Activated effector memory CD4-positive, alpha-beta T cell treated with anti-CD3 and anti-CD28 coated beads, Interleukin-2, amount 50 U/mL, for 16 hours (primary cell): ENCODE results near the gene CNTNAP2.

Experiments
- DNase-seq: peaks from one replicate; pipeline ENCODE4 v3.0.0-alpha.2; 2020

CNTNAP2 gene

DNA sequence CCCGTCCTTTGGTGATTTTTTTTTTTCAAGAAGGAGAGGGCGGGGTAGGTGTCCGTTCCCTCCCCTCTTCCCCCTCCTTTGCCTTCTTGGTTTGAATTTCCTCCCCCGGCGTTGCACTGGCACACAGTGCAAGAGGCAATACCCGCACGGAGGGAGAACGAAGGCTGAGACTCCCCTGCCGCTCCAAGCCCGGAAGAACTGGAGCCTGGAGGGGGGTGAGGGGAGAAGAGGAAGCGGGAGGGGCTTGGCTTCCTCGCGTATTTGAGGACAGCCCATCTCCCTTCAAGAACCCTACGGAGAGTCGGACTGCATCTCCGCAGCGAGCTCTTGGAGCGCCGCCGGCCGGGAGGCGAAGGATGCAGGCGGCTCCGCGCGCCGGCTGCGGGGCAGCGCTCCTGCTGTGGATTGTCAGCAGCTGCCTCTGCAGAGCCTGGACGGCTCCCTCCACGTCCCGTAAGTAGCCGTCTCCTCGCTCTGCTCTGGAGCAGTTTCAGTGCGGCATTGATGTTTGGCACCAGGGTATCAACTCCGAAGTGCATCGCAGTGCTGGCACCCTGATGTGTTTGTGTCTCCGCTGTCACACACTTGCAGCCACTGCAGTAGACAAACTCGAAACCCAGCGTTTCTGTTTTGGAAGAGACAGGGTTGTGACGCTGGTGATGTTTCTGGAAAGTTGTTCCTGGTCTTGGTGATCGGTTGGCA lies at the start of gene CNTNAP2:
CNTNAP2 (plus strand) TSS at position 281 of the 702 bp plus-strand sequence; CDS start at position 357, 76 bp downstream.
- DNase-seq, result no peak

DNA sequence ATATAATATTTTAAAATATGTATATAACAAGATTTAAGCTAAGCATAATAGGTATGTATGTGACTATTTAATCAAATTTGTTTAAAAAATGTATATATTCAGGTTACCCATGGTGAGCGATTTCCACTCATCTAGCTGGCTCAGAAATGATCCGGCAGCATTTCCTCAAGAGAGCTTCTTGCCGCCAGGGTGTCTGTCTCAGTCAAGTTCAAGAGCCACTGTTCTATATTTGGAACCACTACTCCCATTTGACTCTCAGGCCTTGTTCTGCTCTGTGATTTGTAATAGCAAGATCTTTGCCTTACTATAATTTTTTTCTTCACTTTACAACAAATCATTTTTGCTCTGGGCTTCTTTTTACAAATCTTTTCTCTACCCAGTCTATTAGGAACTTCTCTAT lies 48.7 kb upstream of the CNTNAP2 start:
- DNase-seq, result no peak

DNA sequence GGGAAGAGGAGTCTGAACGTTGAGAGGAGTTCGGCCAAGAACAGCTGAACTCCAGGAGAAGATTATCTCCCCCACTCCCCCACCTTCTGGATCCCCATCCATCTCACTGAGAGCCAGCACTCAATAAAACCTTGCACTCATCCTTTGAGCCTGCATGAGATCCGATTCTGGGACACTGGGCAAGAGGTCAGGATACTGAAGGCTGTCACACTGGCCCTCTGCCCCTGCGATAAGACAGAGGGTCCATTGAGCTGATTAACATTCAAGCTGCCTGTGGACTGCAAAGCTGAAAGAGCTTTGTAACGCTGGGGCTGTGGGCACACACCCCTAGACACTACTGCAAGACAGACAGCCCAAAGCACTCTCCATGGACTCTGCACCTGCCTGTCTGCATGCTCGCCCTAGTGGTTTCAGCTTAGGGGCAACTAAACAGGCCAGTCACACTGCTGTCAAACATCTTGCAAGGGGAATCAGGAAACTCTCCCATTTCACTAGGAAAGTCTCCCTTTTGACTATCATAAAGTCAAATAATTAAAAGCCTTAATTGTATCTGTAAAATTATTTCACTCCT lies 42.3 kb upstream of the CNTNAP2 start:
- no peak for DNase-seq

DNA sequence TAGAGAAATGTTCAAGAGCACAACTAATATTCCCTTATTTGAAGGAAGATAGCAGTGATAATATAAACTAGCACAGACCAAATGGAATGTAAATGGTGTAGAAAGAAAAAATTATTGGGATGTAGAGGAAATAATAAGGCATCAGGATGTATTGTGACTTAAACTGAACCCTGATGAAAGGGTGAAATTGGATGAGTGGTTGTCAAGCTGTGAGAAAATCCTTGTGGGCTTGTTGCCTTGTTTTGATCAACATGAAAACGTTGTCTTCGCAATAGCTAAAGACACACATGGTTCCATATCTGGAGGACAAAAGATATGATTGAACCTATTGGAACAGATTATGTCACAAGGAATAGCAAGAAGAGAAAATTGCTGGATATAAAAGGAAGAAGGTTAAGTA lies 40.3 kb upstream of the CNTNAP2 start:
- no peak for DNase-seq

DNA sequence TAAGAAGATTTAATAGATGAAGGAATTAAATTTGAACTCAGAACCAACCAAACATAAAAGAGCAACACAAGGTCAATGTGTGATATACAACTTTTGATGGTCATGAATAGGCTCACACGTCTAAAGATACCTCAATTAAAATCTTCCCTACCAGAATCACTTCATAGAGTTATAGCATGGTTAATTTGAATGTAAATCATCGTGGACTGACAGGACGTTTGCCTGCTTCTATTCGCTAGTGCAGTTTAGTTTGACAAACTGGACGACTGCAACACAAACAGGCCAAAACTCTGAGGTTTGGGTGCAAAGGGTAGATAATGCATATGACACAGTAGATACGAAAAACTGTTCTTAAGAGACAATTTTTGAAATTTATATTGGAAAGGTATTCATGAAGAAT lies 32.5 kb upstream of the CNTNAP2 start:
- no peak for DNase-seq

DNA sequence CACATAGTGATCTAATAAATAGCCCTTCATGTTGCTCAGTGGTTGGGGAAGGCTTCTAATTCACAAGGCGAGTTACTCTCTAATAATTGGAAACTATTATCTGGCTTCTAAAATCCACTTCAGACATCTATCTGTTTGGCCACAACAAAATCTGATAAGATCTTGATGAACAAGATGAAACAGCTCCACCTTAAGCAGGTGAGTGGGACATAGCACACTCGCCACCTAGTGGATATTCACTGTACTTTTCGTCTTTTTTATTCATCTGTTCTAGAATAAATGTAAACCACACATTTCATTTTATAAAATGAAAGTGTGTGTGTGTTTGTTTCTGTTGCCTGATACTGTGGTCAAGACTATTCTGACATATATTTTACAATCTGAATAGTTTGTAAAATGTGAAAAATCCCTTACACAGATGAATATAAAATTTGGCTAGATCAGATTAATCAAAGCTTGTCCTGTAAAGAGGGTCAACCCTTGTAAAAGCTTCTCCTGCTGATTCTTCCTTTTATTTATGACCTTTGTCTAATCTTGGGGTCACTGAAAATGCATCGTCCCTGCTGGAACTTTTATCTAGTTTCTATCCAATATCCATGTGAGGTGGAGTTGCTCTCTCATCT lies 26.5 kb upstream of the CNTNAP2 start:
- DNase-seq, result no peak

DNA sequence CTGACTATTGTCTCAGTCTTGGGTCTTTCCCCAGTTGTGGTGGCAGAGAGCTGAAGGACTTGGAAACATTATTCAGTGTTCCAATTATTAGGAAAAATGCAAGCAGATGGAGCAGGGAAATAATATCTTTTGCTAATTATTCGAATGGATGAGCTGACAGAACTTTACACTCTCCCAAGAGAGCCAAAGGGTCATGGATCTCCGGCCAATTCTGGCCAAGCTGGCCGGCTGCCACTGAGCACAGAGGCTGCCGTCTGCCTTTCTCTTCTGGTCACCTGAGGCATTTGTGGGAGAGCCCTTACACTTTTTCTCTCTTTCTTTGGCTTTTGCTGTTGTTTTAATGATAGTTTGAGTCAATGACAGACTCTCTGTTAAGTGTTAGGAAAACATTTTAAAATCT lies 22.2 kb upstream of the CNTNAP2 start:
- no peak for DNase-seq

DNA sequence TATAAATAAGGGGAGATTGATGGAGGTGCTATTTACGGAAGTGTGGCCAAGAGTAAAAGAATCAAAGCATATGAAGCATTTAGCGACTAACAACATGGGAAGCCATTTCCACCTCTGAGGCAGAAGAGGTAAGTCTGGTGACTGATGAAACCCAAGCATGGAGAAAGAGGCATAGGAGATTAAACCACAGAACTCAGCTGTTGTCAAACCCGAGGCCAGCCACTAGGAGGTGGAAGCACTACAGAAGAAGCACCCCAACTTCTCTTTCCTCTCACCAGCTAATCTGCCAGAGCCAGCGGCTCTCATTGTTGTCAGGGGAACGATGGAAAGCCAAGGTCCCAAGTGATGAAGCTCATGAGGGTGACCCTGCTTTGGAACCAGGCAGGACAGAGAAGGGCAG lies 19.6 kb upstream of the CNTNAP2 start:
- no peak for DNase-seq

DNA sequence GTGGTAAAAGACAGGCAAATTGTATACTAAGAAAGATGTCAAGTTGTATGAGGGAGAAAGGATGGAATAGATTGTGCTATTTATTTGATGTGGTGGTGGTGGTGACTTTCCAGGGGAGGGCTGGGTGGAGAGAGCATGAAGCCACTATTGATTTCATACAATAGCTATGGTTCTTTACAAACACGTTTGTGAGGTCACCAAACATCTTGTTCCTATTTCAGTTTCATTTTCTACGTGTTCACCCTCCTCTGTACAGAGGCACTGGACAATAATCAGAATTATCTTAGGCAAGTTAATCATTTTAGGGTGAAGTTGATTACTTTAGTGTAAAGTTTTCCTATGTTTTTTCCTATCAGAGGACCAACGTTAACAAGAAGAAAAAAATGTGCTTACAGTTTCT lies 10.3 kb upstream of the CNTNAP2 start:
- no peak for DNase-seq

DNA sequence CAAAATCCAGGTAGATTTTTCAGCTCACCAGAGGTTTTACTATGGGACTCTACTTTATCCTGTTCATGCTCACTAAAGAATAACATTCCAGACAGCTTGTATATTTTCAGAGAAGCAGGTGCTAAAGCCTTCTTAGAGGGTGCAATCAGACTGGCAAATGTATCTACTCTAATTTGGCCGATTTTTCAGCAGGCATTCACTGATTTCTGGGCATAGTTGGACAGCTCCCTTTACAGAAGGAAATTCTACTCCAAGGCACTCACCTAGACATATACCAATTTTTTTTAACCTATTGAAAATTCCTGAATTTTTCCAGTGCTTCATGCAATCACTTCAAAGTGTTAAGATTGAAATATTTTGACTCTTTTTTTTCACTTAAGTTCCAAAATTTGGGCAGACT lies 3.8 kb upstream of the CNTNAP2 start:
- DNase-seq, result no peak

DNA sequence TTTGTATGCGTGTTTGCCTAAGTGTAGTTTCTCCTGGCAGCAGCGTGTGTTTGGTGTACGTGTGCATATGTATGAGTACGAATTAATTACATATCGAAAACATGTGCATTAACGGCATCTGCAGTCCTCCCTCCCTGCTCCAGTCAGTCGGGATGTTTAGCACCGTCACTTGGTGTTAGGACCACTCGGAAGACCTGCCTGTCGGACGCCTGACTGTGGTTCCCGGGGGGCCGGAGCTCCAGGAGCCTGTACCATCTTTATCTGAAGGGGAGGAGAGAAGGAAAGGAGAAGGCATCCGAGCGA lies 1.1 kb upstream of the CNTNAP2 start:
- DNase-seq, result no peak

DNA sequence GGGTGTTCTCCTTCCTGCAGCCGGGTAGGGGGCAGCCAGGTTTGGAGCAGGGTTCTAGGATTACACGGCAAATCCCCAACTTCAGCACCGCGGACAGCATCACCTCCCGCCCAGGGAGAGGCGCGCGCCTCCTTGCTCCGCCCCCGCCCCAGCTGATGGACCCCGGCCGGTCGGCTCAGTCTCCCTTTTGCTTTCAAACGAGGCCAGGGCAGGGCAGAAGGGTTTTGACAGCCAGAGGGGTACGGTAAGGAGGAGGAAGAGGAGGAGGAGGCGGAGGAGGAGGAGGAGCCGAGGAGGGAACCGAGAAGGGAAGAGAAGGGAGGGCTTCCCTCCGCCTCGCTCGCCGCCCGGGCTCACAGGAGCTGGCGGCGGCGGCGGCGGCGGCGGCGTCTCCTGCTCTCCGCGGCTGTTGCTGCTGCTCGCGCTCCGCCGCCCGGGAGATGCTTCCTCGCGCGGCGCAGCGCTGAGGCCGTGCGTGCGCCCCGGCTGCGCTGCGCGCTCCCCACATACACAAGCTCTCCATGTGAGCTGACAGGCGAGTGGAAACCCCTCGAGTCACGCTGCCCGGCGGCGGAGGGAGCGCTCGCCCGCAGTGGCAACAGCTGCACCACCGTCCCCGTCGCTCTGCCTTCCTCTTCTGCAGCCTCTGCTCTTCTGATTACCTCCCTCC lies 615 bp upstream of the CNTNAP2 start:
- DNase-seq, result no peak

DNA sequence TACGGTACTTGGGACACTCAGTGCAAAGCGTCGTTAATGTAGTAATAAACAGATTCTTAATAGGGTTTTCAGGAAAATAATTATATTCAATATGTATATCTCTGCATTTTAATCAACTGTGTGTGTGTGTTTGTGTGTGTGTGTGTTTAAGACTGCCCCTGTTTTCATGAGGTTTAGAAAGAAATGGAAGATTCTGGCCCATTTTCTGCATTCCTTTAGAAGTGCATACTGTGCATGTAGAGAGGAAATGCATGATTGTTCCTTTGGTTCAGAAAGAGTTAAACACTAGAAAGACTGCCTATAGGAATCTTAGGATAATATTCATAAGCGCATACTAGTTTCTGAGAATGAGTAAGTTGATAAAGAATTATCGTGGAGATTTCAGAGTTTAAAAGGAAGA lies 975 bp downstream of the CNTNAP2 start:
- no peak for DNase-seq

DNA sequence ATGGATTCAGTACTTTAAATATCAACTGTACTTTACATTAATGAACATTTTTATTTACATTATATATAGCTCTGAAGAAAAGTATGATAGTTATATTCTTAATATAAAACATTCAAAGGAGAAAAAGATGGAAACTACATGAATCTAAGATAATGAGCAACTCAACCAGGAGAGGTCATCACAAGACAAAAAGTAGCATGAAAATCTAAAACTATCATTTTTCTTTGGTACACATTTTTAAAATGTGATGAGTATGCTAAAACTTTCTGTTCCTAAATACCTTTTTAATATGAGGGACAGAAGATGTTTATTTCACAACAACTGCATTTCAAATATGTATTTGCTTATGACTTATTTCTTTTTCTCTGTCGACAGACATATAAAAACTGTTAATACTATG lies 2.4 kb downstream of the CNTNAP2 start:
- DNase-seq, result no peak

DNA sequence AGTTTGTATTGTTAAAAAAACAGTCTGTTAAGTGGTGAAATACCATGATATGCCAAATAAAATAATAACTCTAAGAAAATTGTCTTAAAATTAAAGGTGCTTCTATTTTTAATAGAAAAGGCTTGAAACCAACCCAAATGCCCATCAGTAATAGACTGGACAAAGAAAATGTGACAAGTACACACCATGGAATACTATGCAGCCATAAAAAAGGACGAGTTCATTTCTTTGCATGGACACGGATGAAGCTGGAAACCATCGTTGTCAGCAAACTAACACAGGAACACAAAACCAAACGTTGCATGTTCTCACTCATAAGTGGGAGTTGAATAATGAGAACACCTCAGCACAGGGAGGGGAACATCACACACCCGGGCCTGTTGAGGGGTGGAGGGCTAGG lies 7.1 kb downstream of the CNTNAP2 start:
- no peak for DNase-seq

DNA sequence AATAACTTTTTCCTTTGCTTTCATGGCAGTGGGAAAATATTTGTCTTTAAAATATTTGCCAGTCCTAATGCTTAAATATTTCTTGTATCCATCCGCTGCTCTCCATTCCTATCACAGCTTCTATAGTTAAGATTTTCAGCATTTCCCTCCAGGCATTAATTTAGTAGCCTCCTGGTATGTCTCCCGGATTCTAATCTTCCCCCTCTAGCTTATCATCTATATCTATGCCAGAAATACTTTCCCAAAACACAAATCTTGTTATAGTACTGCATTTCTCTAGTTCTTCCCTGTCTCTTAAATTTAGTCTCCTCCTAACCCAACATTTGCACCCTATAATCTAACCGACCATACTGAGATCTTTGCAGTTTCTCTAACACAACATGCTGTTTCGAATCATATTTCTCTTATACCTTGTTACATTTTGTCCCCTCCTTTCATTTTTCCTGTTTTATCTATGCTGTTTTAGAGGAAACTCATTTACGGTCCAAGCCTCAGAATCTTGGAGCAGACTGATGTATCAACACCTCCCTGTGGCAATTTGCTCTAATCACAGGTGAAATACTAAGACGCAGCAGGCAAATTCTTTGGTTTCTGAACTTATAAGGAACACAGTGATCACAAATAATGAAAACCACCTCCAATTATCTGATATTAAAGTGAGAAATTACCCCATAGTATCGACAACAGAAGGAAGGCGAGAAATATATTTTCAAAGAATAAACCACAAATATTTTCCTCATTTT lies 10.3 kb downstream of the CNTNAP2 start:
- no peak for DNase-seq

DNA sequence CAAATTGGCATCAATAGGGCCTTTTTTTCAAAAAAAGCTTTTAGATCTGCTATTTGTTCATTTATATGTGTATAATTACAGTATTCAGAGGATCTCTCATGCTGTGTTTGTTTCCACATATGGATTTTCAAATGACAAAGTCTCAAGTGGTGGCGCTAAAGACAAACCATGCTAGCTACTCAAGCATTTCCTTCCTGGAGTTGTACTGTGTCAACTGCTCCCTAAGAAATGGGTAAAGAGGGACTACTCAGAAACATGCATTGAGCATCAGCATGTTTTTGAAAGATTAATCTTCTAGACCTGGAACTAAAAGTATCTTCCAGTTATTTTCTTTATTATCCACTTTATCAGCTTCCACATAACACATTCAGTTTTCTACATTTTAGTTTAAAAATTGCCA lies 12.7 kb downstream of the CNTNAP2 start:
- no peak for DNase-seq

DNA sequence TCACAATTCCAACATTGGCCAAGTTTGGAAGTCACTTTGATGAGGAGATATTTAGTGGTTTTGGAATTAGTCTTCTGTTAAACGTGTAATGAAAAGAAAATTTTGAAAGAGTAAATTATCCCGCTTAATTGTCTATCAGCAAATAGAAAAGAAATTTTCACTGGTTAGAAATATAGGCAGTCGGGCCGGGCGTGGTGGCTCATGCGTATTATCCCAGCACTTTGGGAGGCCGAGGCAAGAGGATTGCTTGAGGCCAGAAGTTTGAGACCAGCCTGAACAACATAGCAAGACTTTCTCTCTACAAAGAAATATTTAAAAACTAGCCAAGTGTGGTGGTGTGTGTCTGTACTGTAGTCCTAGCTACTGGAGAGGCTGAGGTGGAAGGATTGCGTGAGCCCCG lies 13.4 kb downstream of the CNTNAP2 start:
- no peak for DNase-seq

DNA sequence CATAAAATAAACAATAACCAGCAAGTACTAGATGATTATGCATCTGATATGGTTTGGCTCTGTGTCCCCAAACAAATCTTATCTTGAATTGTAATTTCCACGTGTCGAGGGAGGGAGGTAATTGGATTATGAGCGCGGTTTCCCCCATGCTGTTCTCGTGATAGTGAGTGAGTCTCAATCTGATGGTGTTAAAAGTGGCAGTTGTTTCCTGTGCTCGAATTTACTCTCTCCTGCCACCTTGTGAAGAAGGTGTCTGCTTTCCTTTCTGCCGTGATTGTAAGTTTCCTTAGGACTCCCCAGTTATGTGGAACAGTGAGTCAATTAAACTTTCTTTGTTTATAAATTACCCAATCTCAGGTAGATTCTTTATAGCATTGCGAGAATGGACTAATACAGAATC lies 15.1 kb downstream of the CNTNAP2 start:
- DNase-seq, result no peak

DNA sequence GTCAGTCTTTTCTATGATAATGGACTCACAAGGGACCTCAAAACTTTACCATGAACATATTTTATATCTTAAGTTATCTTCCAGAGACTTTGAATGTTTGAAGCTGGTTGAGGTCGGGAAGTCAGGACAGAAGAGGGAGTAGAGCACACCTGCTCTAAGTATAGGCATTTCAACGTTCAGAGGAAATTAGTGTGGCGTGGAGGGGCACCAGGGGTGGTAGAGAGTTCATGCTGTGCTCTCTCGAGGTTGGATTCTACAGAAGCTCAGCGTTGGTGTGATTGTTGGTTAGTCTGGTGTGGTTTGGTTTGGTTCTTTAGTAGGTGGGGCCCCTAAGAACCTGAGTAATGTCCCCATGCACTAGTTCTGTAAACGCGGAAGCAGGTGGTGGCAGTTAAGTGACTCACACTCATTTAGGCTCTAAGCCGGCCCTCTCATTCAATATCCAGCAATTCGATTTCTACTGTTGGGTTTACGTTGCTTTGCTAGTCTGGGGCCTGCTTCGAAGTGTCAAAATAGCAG lies 19.8 kb downstream of the CNTNAP2 start:
- DNase-seq, result no peak

DNA sequence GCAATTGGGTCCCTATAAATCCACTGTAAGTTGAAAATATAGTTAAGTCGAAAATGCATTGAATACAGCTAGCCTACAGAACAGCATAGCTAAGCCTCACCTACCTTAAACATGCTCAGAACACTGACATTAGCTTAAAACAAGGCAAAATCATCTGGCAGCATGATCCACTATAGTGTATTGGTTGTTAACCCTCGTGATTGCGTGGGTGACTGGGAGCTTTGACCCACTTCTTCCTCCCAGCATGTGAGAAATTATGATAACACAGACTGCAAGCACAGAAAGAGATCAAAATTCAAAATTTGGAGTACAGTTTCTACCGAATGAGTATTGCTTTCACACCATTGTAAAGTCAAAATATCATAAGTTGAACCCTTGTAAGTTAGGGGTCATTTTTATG lies 22.3 kb downstream of the CNTNAP2 start:
- no peak for DNase-seq

DNA sequence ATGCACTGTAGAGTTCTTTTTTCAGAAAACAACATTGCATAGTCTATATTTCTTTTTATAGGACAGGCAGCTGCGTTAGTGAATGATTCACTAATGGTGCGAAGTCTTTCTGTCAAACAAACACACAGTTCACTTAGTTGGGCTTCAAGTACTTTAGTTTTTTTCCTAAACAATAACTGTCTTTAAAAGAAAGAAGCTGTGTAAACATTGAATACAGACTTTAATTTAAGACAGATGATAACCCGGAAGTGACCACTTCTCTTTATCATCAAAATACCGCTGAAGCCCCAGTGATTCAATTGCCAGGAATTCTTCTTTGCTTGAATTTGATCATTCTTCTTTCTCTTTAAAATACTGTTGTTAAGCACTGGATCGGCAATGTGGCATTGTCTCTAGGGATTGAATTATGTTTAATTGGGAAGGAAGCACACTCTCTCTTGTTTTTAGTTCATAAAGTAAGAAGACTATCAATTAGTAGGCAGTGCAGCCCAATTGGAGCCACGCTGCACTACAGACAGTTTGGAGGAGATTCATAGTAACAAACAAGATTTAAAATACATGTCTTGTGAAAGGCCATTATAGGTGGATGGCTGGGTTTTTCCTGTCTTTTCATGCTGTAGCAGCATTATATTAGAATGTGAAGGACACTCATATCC lies 30.4 kb downstream of the CNTNAP2 start:
- DNase-seq, result no peak

DNA sequence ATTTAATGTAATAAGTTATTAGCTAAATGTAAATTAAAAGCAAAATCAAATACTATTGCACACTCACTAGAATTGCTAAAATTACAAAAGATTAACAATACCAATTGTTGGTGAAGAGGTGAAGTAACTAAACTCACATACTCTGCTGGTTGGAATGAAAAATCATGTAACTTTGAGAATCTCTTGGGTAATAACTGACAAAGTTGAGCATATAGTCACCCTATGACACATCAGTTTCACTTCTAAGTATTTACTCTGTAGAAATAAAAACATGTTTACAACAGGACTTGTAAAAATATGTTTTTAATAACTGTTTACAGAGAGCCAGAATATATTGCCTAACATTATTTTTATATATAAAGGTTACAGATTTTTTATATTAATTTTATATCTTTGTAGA lies 33.6 kb downstream of the CNTNAP2 start:
- no peak for DNase-seq
